ENCODE data around the gene HTR1A. TPM values are rescaled to one million over a fixed set of nuclear protein-coding genes. Genes with fewer than 3 reads are reported as not detected.

The HTR1A gene
- total and polyA plus RNA-seq, 2 of the 8 experiments (the other 6 are each of a cell fraction or from before 2014, with no cell fraction given) = 4.7 to 6.5 TPM

DNA sequence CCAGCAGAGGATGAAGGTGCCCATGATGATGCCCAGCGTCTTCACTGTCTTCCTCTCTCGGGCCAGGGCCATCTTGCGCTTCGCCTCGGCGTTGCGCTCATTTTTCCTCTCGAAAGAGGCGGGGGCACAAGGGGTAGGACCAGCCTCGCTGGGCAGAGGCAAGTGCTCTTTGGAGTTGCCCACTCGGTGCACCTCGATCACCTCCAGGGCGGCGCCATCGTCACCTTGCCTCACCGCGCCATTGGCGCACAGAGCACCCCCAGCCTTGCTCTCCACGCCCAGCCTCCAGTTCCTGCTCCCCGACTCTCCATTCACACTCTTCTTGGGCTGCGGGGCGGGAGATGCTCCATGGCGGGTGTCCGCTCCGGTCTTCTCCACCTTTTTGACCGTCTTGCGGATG lies 1.6 kb downstream of the HTR1A start:
- peak overlapping the region; percentile 76; the same call in 1 of the 2 replicates for H2AFZ ChIP-seq (ENCODE audit: low read length)

More for the DNA sequence above, 1.6 kb downstream of the HTR1A start:
- WGBS, 2 experiments (ENCODE audit: extremely low coverage in 1 of 2, insufficient coverage in 1 of 2, insufficient read length in 1 of 2, insufficient replicate concordance in 2 of 2, low coverage in 1 of 2, low lambda C conversion rate in 2 of 2, missing lambda C conversion rate in 1 of 2) = 62% methylated on average over 25 of the region's 27 CpGs; no CpG with 5 or more reads in 1 of the 2 experiments
- H3K27ac ChIP-seq (ENCODE audit: low read depth, low read length) = no peak overlapping the region
- DNase-seq (ENCODE audit: low read depth in 1 of 2, low spot score in 2 of 2) (no peak), FAIRE-seq (no peak)
- peaks cover 5 to 33% (median 23%) of the 10 kb centered on the region in 4 experiments for H3K27me3 ChIP-seq (replicated peaks in 1 of 4; ENCODE audit: control insufficient read depth in 3 of 4, extremely low read depth in 1 of 4, insufficient read depth in 3 of 4, low read length in 3 of 4)
- peak overlapping the region; percentile 77; the same call in 1 of the 2 replicates for H2BK12ac ChIP-seq (ENCODE audit: low read depth, low read length)
- H4K8ac ChIP-seq (ENCODE audit: extremely low read depth, insufficient read depth, low read length) = no peak overlapping the region
- no peak overlapping the region for H2AK5ac ChIP-seq (ENCODE audit: low read depth, low read length)
- no peak overlapping the region; the same call in 1 of the 2 replicates for H2BK15ac ChIP-seq (ENCODE audit: low read length)
- peak overlapping the region; percentile 84 to 98 for H3K4me2 ChIP-seq (ENCODE audit: insufficient read depth in 1 of 2, low read depth in 2 of 2, low read length in 2 of 2)
- ChIA-PET POLR2A (ENCODE audit: partially characterized antibody) (no interaction called here), CTCF (ENCODE audit: partially characterized antibody) (interaction anchor here (0.8 to 4.3 kb wide), 3 partner anchors 13 to 564 kb away, joined by 3 to 47 read pairs (median 3); no protein-coding TSS in a partner anchor)
- peaks cover 6% of the 10 kb centered on the region; the same call in 1 of the 2 replicates for H3K23me2 ChIP-seq (ENCODE audit: low read depth, low read length)
- no peak overlapping the region for H3K56ac ChIP-seq (replicated peaks; ENCODE audit: insufficient read length, low read depth, low read length)
- H3K4ac ChIP-seq (replicated peaks; ENCODE audit: insufficient read length, low read depth, low read length) = no peak overlapping the region
- H3K36me3 ChIP-seq (ENCODE audit: control insufficient read depth in 2 of 4, insufficient read depth in 4 of 4, low read length in 3 of 4) = no peaks in the 10 kb centered on the region
- no peak overlapping the region for H3K23ac ChIP-seq (ENCODE audit: insufficient read length)
- H3K9me3 ChIP-seq (ENCODE audit: insufficient read depth in 2 of 2, low read depth in 1 of 2, low read length in 1 of 2) = peaks cover 0 to 10% of the 10 kb centered on the region in 2 experiments; a peak in 2 of 4 replicates
- no peaks in the 10 kb centered on the region for H3K79me1 ChIP-seq (ENCODE audit: low read depth, low read length)
- TF ChIP-seq YY1 (IDR thresholded peaks at IDR 0.05; ENCODE audit: low read depth, low read length) (no peak), TAF1 (IDR thresholded peaks at IDR 0.05; ENCODE audit: low read depth, low read length) (no peak), KDM4A (IDR thresholded peaks at IDR 0.05; ENCODE audit: low read depth, low read length, severe bottlenecking) (peak; percentile 27)
- TF ChIP-seq, protein P1, sequence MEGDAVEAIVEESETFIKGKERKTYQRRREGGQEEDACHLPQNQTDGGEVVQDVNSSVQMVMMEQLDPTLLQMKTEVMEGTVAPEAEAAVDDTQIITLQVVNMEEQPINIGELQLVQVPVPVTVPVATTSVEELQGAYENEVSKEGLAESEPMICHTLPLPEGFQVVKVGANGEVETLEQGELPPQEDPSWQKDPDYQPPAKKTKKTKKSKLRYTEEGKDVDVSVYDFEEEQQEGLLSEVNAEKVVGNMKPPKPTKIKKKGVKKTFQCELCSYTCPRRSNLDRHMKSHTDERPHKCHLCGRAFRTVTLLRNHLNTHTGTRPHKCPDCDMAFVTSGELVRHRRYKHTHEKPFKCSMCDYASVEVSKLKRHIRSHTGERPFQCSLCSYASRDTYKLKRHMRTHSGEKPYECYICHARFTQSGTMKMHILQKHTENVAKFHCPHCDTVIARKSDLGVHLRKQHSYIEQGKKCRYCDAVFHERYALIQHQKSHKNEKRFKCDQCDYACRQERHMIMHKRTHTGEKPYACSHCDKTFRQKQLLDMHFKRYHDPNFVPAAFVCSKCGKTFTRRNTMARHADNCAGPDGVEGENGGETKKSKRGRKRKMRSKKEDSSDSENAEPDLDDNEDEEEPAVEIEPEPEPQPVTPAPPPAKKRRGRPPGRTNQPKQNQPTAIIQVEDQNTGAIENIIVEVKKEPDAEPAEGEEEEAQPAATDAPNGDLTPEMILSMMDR (IDR thresholded peaks at IDR 0.05; ENCODE audit: control extremely low read depth in 1 of 3, insufficient read depth in 1 of 3, low read depth in 1 of 3, low read length in 3 of 3) = peak; percentile 23 to 47 (median 41); a peak in 3 of 4 replicates
- peak overlapping the region; percentile 39 for H4K91ac ChIP-seq (replicated peaks; ENCODE audit: insufficient read length, low read length)
- no peaks in the 10 kb centered on the region for H3K79me2 ChIP-seq (ENCODE audit: control insufficient read depth in 1 of 2, insufficient read depth in 2 of 2, low read length in 2 of 2)
- H3K4me1 ChIP-seq (replicated peaks in 1 of 4; ENCODE audit: control insufficient read depth in 3 of 4, insufficient read depth in 4 of 4, low read length in 3 of 4) = peaks cover 0 to 18% (median 9%) of the 10 kb centered on the region in 4 experiments; a peak in 6 of 7 replicates
- H4K20me1 ChIP-seq (replicated peaks in 1 of 2; ENCODE audit: control insufficient read depth in 1 of 2, insufficient read depth in 2 of 2, low read length in 2 of 2) = no peaks in the 10 kb centered on the region
- peak overlapping the region; percentile 3 for H2BK120ac ChIP-seq (replicated peaks; ENCODE audit: low read depth, low read length)
- H3K14ac ChIP-seq (ENCODE audit: insufficient read length) = no peak overlapping the region
- no peak overlapping the region for H3K18ac ChIP-seq (ENCODE audit: extremely low read depth, low read length)
- H3K9ac ChIP-seq (replicated peaks in 1 of 4; ENCODE audit: extremely low read depth in 1 of 4, low read depth in 3 of 4, low read length in 3 of 4) = no peak overlapping the region
- no peak overlapping the region for H2BK20ac ChIP-seq (ENCODE audit: low read length)
- no peak overlapping the region for H4K5ac ChIP-seq (ENCODE audit: insufficient read length, low read depth, low read length)
- no peak overlapping the region for H2BK5ac ChIP-seq (ENCODE audit: low read depth, low read length)
- peak overlapping the region; percentile 50 to 64 (median 58); a peak in 7 of 8 replicates for H3K4me3 ChIP-seq (ENCODE audit: extremely low read depth in 1 of 4, insufficient read depth in 2 of 4, low read depth in 3 of 4, low read length in 4 of 4)
